GM18511 (cell line): ENCODE results near the gene NXPE4.
"Not testable (repeated sequence)": the region's sequence is repeated elsewhere in the genome, so short reads cannot be mapped to it uniquely, and the experiment has no call there.

Source experiments
- ATAC-seq: cut with Tn5 transposase; IDR thresholded peaks from one replicate; pipeline ENCODE4 v1.9.1; 2021; ENCODE audit warnings: mild to moderate bottlenecking, moderate library complexity; ENCODE audit not compliant: unreplicated experiment

Gene NXPE4

GRCh38 chr11:114610984-114611944, 15.7 kb upstream of the NXPE4 start:
- ATAC-seq = no peak

- no peak for ATAC-seq
These were observed 15.0 kb upstream of the NXPE4 start for GRCh38 chr11:114610550-114610949.

- ATAC-seq = no peak
These were observed 13.8 kb upstream of the NXPE4 start for GRCh38 chr11:114609429-114609828.

- ATAC-seq = not testable (repeated sequence)
These were observed 13.0 kb upstream of the NXPE4 start for GRCh38 chr11:114608605-114609004.

- no peak for ATAC-seq
These were observed 12.3 kb upstream of the NXPE4 start for GRCh38 chr11:114607753-114608459.

- not testable (repeated sequence) for ATAC-seq
These were observed 11.2 kb upstream of the NXPE4 start for GRCh38 chr11:114606802-114607075.

GRCh38 chr11:114606003-114606801, 10.6 kb upstream of the NXPE4 start:
- ATAC-seq = no peak

GRCh38 chr11:114605370-114605769, 9.8 kb upstream of the NXPE4 start:
- ATAC-seq = no peak

- ATAC-seq = no peak
These were observed 9.3 kb upstream of the NXPE4 start for GRCh38 chr11:114604886-114605285.

GRCh38 chr11:114604179-114604813, 8.7 kb upstream of the NXPE4 start:
- ATAC-seq = no peak

- not testable (repeated sequence) for ATAC-seq
These were observed 7.6 kb upstream of the NXPE4 start for GRCh38 chr11:114603151-114603550.

GRCh38 chr11:114598461-114598860, 2.9 kb upstream of the NXPE4 start:
- ATAC-seq = no peak

- no peak for ATAC-seq
These were observed 761 bp upstream of the NXPE4 start for GRCh38 chr11:114596175-114596919.

- no peak for ATAC-seq
These were observed 883 bp downstream of the NXPE4 start for GRCh38 chr11:114594703-114595102.

- no peak for ATAC-seq
These were observed 8.1 kb downstream of the NXPE4 start for GRCh38 chr11:114587398-114587953.

GRCh38 chr11:114586797-114587196, 8.8 kb downstream of the NXPE4 start:
- ATAC-seq = no peak

- ATAC-seq = no peak
These were observed 23.9 kb downstream of the NXPE4 start for GRCh38 chr11:114571712-114572111.

- ATAC-seq = no peak
These were observed 25.8 kb downstream of the NXPE4 start for GRCh38 chr11:114569801-114570200.

- ATAC-seq = no peak
These were observed 29.3 kb downstream of the NXPE4 start for GRCh38 chr11:114566276-114566675.

GRCh38 chr11:114564831-114565230, 30.8 kb downstream of the NXPE4 start:
- ATAC-seq = no peak
